GM12878 (cell line): Measurements from ENCODE around the gene OLFML2A. TPM values are rescaled to one million over a fixed set of nuclear protein-coding genes. Genes with fewer than 3 reads are reported as not detected.

Experiments used
- ATAC-seq: fragments of 200-7000 bp; cut with Tn5 transposase; 3 replicates; pipeline ENCODE4 v1.9.1; 2020; ENCODE audit warnings: mild to moderate bottlenecking, moderate library complexity
- BruUV-seq: library from RNA; stranded (reverse); fragments of 400-500 nt; replicated peaks from 2 replicates; lab custom pipeline; 2021; lab: Mats Ljungman, UMichigan
- CTCF ChIA-PET: fragments of 300-600 bp; sonication (Branson Sonifier 250); formaldehyde crosslinking; extraction: SDS; loops from one replicate; lab custom pipeline; 2021; ENCODE audit warnings: inconsistent platforms; lab: Yijun Ruan, JAX
- POLR2A ChIA-PET: fragments of 350-600 bp; formaldehyde crosslinking; extraction: SDS; loops from one replicate; lab custom pipeline; 2021; ENCODE audit warnings: inconsistent platforms; lab: Charles Lee
- RAD21 ChIA-PET: fragments of 300-600 bp; sonication (Branson Sonifier 250); formaldehyde crosslinking; loops from one replicate; lab custom pipeline; 2023; ENCODE audit warnings: antibody characterized with exemption; ENCODE audit not compliant: unreplicated experiment; lab: Charles Lee
- SMC1A ChIA-PET: fragments of 300-600 bp; sonication (Branson Sonifier 250); formaldehyde crosslinking; loops from one replicate; lab custom pipeline; 2023; ENCODE audit not compliant: unreplicated experiment, uncharacterized antibody; lab: Charles Lee
- DNase-seq: peaks from one replicate; pipeline ENCODE4 v3.0.0-alpha.2; 2011; ENCODE audit warnings: low read depth, low spot score
- FAIRE-seq: peaks from 3 replicates; lab custom pipeline; 2011; peaks lifted over from hg19 to GRCh38; lab: Jason Lieb, UNC
- H2AFZ ChIP-seq: 2 replicates; pipeline ENCODE4 v1.6.0; 2011; ENCODE audit warnings: low read depth, low read length, control low read depth; ENCODE audit not compliant: control insufficient read depth
- H3K27ac ChIP-seq: 2 replicates; pipeline ENCODE4 v1.5.1; 2011; ENCODE audit warnings: control low read depth; ENCODE audit not compliant: control insufficient read depth, insufficient read depth
- H3K27me3 ChIP-seq, 2 experiments: replicated peaks in 1 of 2; 2 replicates each; pipeline versions ENCODE4 v1.6.0 to v1.6.1; 2011; ENCODE audit warnings: low read length in 1 of 2; ENCODE audit not compliant: control insufficient read depth in 2 of 2, insufficient read depth in 2 of 2
- H3K36me3 ChIP-seq, 2 experiments: 2 replicates each; pipeline ENCODE4 v1.5.1; 2011; ENCODE audit warnings: low read length in 1 of 2; ENCODE audit not compliant: control insufficient read depth in 2 of 2, insufficient read depth in 2 of 2
- H3K4me1 ChIP-seq: 2 replicates; pipeline ENCODE4 v1.6.1; 2011; ENCODE audit warnings: mild to moderate bottlenecking, low read length, moderate library complexity, mixed read lengths; ENCODE audit not compliant: control insufficient read depth, insufficient read depth
- H3K4me2 ChIP-seq: 2 replicates; pipeline ENCODE4 v1.6.0; 2011; ENCODE audit warnings: control low read depth; ENCODE audit not compliant: control insufficient read depth, insufficient read depth
- H3K4me3 ChIP-seq: fragments of 200-600 bp; sonication (generic); 2 replicates; pipeline ENCODE4 v1.5.1; 2016
- H3K79me2 ChIP-seq: 2 replicates; pipeline ENCODE4 v1.6.0; 2011; ENCODE audit warnings: low read length; ENCODE audit not compliant: control insufficient read depth, insufficient read depth
- H3K9ac ChIP-seq: 2 replicates; pipeline ENCODE4 v1.8.0; 2011; ENCODE audit warnings: low read length, control low read depth, mixed read lengths; ENCODE audit not compliant: control insufficient read depth, insufficient read depth
- H3K9me3 ChIP-seq: replicated peaks from 3 replicates; pipeline ENCODE4 v1.5.1; 2011; ENCODE audit warnings: mild to moderate bottlenecking, low read length; ENCODE audit not compliant: control insufficient read depth, insufficient read depth
- H4K20me1 ChIP-seq: 2 replicates; pipeline ENCODE4 v1.6.0; 2011; ENCODE audit not compliant: control insufficient read depth, insufficient read depth
- BCLAF1 ChIP-seq: fragments of 450-650 bp; IDR thresholded peaks from 2 replicates; pipeline ENCODE4 v1.6.1; 2017; ENCODE audit warnings: antibody characterized with exemption, mild to moderate bottlenecking, moderate library complexity
- CBFB ChIP-seq: IDR thresholded peaks from 2 replicates; pipeline ENCODE4 v1.6.1; 2016; ENCODE audit warnings: antibody characterized with exemption, low read depth
- HDAC6 ChIP-seq: fragments of 200-600 bp; sonication (generic); IDR thresholded peaks from one replicate; pipeline ENCODE4 v1.8.0; 2017; ENCODE audit warnings: antibody characterized with exemption; ENCODE audit not compliant: unreplicated experiment
- MEF2A ChIP-seq: IDR thresholded peaks from 2 replicates; pipeline ENCODE4 v1.6.1; 2011; ENCODE audit warnings: low read depth, mild to moderate bottlenecking, low read length, moderate library complexity; ENCODE audit not compliant: insufficient read depth
- MTA2 ChIP-seq: fragments of 450-650 bp; IDR thresholded peaks from 2 replicates; pipeline ENCODE4 v1.6.1; 2016; ENCODE audit warnings: low read depth, mild to moderate bottlenecking, moderate library complexity
- NR2F1 ChIP-seq: fragments of 450-650 bp; conservative IDR thresholded peaks from 2 replicates; pipeline ENCODE4 v1.6.1; 2017; ENCODE audit warnings: mild to moderate bottlenecking
- PBX3 ChIP-seq: IDR thresholded peaks from 2 replicates; pipeline ENCODE4 v1.6.1; 2011; ENCODE audit warnings: mild to moderate bottlenecking, low read depth, low read length, moderate library complexity; ENCODE audit not compliant: insufficient replicate concordance
- PML ChIP-seq: IDR thresholded peaks from 2 replicates; pipeline ENCODE4 v1.6.1; 2012; ENCODE audit warnings: low read length, inconsistent platforms
- POLR2A ChIP-seq: IDR thresholded peaks from 2 replicates; pipeline ENCODE4 v1.6.1; 2011; ENCODE audit warnings: low read depth, mild to moderate bottlenecking, low read length
- POLR2AphosphoS2 ChIP-seq: IDR thresholded peaks from 2 replicates; pipeline ENCODE4 v1.6.1; 2011; ENCODE audit warnings: low read depth, mild to moderate bottlenecking, low read length, improper control_type of control experiment, moderate library complexity
- REST ChIP-seq: IDR thresholded peaks from 2 replicates; pipeline ENCODE4 v1.6.1; 2012; ENCODE audit warnings: mild to moderate bottlenecking, low read depth, low read length
- SMC3 ChIP-seq: IDR thresholded peaks from 2 replicates; pipeline ENCODE4 v1.6.1; 2011; ENCODE audit warnings: low read length, improper control_type of control experiment, borderline replicate concordance
- SUPT20H ChIP-seq: IDR thresholded peaks from 2 replicates; pipeline ENCODE4 v1.6.1; 2011; ENCODE audit warnings: low read depth, mild to moderate bottlenecking, low read length, moderate library complexity, borderline replicate concordance; ENCODE audit not compliant: control insufficient read depth
- ZNF207 ChIP-seq: fragments of 450-650 bp; IDR thresholded peaks from 2 replicates; pipeline ENCODE4 v1.6.1; 2014; ENCODE audit warnings: antibody characterized with exemption, mild to moderate bottlenecking, borderline replicate concordance
- ZNF274 ChIP-seq: IDR thresholded peaks from one replicate; pipeline ENCODE4 v1.8.0; 2011; ENCODE audit not compliant: insufficient read length, insufficient read depth
- WGBS: methylation state at CpG from one replicate; pipeline ENCODE4 v1.1.6; 2016; ENCODE audit warnings: low lambda C conversion rate; ENCODE audit not compliant: insufficient replicate concordance, insufficient coverage; ENCODE audit errors: missing lambda C conversion rate; 5-methylcytosine and 5-hydroxymethylcytosine counted together
- in situ Hi-C: fragments of 300-500 bp; cut with MboI; formaldehyde crosslinking; loops from 9 replicates; pipeline ENCODE4 v1.14.3; 2018; ENCODE audit warnings: mixed read lengths
- intact Hi-C: fragments of 100-400 bp; cut with micrococcal nuclease; formaldehyde crosslinking; loops from one replicate; pipeline ENCODE4 v1.14.2; 2022; ENCODE audit not compliant: unreplicated experiment
- polyA plus RNA-seq, 11 experiments: library from polyadenylated mRNA; depleted of rRNA in 4 of 11; unstranded in 6 of 11; stranded (reverse) in 5 of 11; fragments of >200 nt; fragmentation: Nextera tagmentation in 4 of 11; fragmentation: Illumina TruSeq in 1 of 11; extraction: Ambion mirVana in 4 of 11; extraction: Trizol in 1 of 11; gene quantifications; 1 replicate in 1 of 11; 2 replicates in 10 of 11; pipeline versions ENCODE4 v1.2.1 to v1.2.3, GENCODE V29; 2011 to 2016; ENCODE audit warnings: inconsistent platforms in 2 of 11, missing spikeins in 2 of 11, low read depth in 1 of 11
- total RNA-seq, 4 experiments: library from RNA; depleted of rRNA in 3 of 4; stranded (reverse); fragments of >200 nt in 3 of 4; fragmentation: Illumina TruSeq in 1 of 4; extraction: Trizol in 1 of 4; gene quantifications; 2 replicates each; pipeline versions ENCODE4 v1.2.1 to v1.2.3, GENCODE V29; 2013 to 2021

OLFML2A gene
- total and polyA plus RNA-seq, 10 of the 15 experiments (the other 5 are each of a cell fraction or from before 2014, with no cell fraction given) = 0.02 to 0.13 (median 0.10) TPM; not detected in 4

- no peak overlapping the region for H2AFZ ChIP-seq
- ChIA-PET RAD21 (interaction anchor here (1.5 kb wide), 1 partner anchor 13 kb away, joined by 3 read pairs; no protein-coding TSS in a partner anchor), POLR2A (interaction anchor here (1.1 to 1.8 kb wide), 2 partner anchors 23 to 50 kb away, joined by 3 to 4 read pairs; no protein-coding TSS in a partner anchor), CTCF (interaction anchor here (0.7 to 1.7 kb wide), 4 partner anchors 13 to 52 kb away, joined by 3 to 4 read pairs (median 3); partner anchors contain the start of gene OLFML2A), SMC1A (interaction anchor here (2.4 kb wide), 1 partner anchor 13 kb away, joined by 8 read pairs; no protein-coding TSS in a partner anchor)
- FAIRE-seq (no peak), ATAC-seq (no peak), DNase-seq (no peak)
- in situ Hi-C loops = no loop called here
- intact Hi-C loops = no loop called here
- no TSS peak for BruUV-seq
- WGBS = 48% methylated on average over 6 of the region's 6 CpGs
- H4K20me1 ChIP-seq = no peaks in the 10 kb centered on the region
- no peak overlapping the region for H3K4me3 ChIP-seq
- 0 out of 2 replicates have a peak, but pooled peaks cover 2% of the 10 kb centered on the region for H3K4me1 ChIP-seq
- H3K4me2 ChIP-seq = no peak overlapping the region
- H3K27ac ChIP-seq = no peak overlapping the region
- H3K9ac ChIP-seq = no peak overlapping the region
- no peak for TF ChIP-seq POLR2A
- TF ChIP-seq SUPT20H = no peak
- no peak for TF ChIP-seq PBX3
- TF ChIP-seq MTA2 = no peak
- no peak for TF ChIP-seq CBFB
- no peak for TF ChIP-seq PML
- TF ChIP-seq ZNF274 = no peak
- no peak for TF ChIP-seq POLR2AphosphoS2
- TF ChIP-seq MEF2A = no peak
- TF ChIP-seq ZNF207 = no peak
- no peak for TF ChIP-seq SMC3
- TF ChIP-seq HDAC6 = no peak
- TF ChIP-seq NR2F1 = no peak
- no peak for TF ChIP-seq BCLAF1
- TF ChIP-seq REST = no peak
- H3K9me3 ChIP-seq = no peaks in the 10 kb centered on the region
- H3K79me2 ChIP-seq = no peaks in the 10 kb centered on the region
- no peaks in the 10 kb centered on the region for H3K27me3 ChIP-seq
- H3K36me3 ChIP-seq = no peaks in the 10 kb centered on the region
Measured at GRCh38 chr9:124801356-124801755, 24.4 kb downstream of the OLFML2A start.
